Uterus (tissue), 4 donors: ENCODE data around the gene HPS4. TPM values are rescaled to one million over a fixed set of nuclear protein-coding genes. Genes with fewer than 3 reads are reported as not detected.

ENCODE experiments used
- DNase-seq, 2 donors: peaks; one replicate each; pipeline ENCODE4 v3.0.0-alpha.2; 2019 to 2020
- H3K27ac ChIP-seq, 2 donors: fragments of 200-600 bp; sonication (generic); 1 replicate in 1 of 2; 2 replicates in 1 of 2; pipeline ENCODE4 v1.5.1; 2016 to 2018
- H3K27me3 ChIP-seq, 2 donors: fragments of 200-600 bp; sonication (generic); one replicate each; pipeline ENCODE4 v1.5.1; 2018 to 2019; ENCODE audit warnings: control low read depth in 1 of 2
- H3K36me3 ChIP-seq, 2 donors: fragments of 200-600 bp; sonication (generic); one replicate each; pipeline ENCODE4 v1.5.1; 2019; ENCODE audit warnings: control low read depth in 1 of 2
- H3K4me1 ChIP-seq, 2 donors: fragments of 200-600 bp; sonication (generic); one replicate each; pipeline ENCODE4 v1.5.1; 2018 to 2019; ENCODE audit warnings: control low read depth in 1 of 2
- H3K4me3 ChIP-seq, 2 donors: fragments of 200-600 bp; sonication (generic); 1 replicate in 1 of 2; 2 replicates in 1 of 2; pipeline ENCODE4 v1.5.1; 2018 to 2019; ENCODE audit warnings: mild to moderate bottlenecking in 1 of 2
- H3K9me3 ChIP-seq, 2 donors: fragments of 200-600 bp; sonication (generic); one replicate each; pipeline ENCODE4 v1.5.1; 2019; ENCODE audit warnings: control low read depth in 1 of 2
- POLR2A ChIP-seq, 2 donors: fragments of 450-650 bp; IDR thresholded peaks; one replicate each; pipeline ENCODE4 v1.6.1; 2016; ENCODE audit warnings: antibody characterized with exemption in 2 of 2, mild to moderate bottlenecking in 1 of 2, moderate library complexity in 1 of 2
- intact Hi-C: fragments of 100-400 bp; cut with DNase I; formaldehyde crosslinking; loops from one replicate; pipeline ENCODE4 v1.15.1; 2023; ENCODE audit warnings: low total_unique reads
- total RNA-seq, 4 donors: library from RNA; depleted of rRNA in 3 of 4; stranded (reverse); fragments of >200 nt in 3 of 4; gene quantifications; one replicate each; pipeline versions ENCODE4 v1.1.0 to v1.2.4, GENCODE V29; 2014 to 2023
- TF ChIP-seq, protein P1 (sequence below), 4 experiments: fragments of 200-600 bp in 2 of 4; fragments of 450-650 bp in 2 of 4; sonication (generic) in 2 of 4; IDR thresholded peaks; one replicate each; pipeline ENCODE4 v1.5.1; 2016 to 2019; ENCODE audit warnings: antibody characterized with exemption in 4 of 4, mild to moderate bottlenecking in 2 of 4, moderate library complexity in 1 of 4
- donor health status: DM: yes; HTN: yes; CAD: no.

The HPS4 gene
- total RNA-seq, 4 donors from 2014 or later, result 23.5 to 65.6 (median 43.5) TPM

DNA sequence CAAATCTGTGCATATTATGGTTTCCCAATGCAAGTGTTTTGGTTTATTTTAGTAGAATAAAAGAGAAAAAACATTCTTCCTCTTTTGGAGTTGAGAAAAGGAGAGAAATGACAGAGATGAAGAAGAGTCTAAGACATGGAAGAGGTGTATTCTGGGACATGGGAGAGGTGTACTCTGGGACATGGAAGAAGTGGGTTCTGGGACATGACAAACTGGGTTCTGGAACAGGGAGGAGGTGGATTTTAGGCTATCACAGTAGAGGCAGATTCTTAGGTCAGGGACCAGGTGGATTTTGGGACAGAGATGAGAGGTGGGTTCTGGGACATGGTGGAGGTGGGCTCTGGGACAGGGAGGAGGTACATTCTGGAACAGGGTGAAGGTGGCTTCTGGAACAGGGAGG, 56.7 kb downstream of the HPS4 start:
- Histone ChIP-seq H3K4me1 (no peaks in the 10 kb centered on the region), H3K9me3 (no peaks in the 10 kb centered on the region), H3K36me3 (no peaks in the 10 kb centered on the region), H3K27me3 (no peaks in the 10 kb centered on the region), H3K27ac (no peak overlapping the region), H3K4me3 (no peak overlapping the region)
- intact Hi-C loops, result no loop called here
- TF ChIP-seq, protein P1, sequence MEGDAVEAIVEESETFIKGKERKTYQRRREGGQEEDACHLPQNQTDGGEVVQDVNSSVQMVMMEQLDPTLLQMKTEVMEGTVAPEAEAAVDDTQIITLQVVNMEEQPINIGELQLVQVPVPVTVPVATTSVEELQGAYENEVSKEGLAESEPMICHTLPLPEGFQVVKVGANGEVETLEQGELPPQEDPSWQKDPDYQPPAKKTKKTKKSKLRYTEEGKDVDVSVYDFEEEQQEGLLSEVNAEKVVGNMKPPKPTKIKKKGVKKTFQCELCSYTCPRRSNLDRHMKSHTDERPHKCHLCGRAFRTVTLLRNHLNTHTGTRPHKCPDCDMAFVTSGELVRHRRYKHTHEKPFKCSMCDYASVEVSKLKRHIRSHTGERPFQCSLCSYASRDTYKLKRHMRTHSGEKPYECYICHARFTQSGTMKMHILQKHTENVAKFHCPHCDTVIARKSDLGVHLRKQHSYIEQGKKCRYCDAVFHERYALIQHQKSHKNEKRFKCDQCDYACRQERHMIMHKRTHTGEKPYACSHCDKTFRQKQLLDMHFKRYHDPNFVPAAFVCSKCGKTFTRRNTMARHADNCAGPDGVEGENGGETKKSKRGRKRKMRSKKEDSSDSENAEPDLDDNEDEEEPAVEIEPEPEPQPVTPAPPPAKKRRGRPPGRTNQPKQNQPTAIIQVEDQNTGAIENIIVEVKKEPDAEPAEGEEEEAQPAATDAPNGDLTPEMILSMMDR (IDR thresholded peaks at IDR 0.05), result no peak
- no peak for TF ChIP-seq POLR2A (IDR thresholded peaks at IDR 0.05)
- no peak for DNase-seq

DNA sequence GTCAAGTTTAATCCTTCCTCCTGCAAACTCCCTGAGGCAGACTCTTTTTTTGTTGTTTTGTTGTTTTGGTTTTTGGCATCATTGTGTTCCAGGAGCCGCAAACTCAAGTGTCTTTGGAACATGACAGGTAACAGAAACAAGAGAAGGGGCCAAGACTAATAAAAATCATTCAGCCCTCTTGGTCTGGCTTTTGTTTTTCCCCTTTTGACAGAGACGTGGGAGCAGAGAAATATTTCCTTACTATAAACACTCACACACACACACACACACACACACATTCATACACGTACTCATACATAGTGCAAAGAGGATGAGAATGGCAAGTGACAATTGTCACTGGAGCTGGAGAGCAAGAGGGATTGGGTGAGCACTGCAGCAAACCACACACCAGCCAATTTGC, 65.0 kb downstream of the HPS4 start:
- no peaks in the 10 kb centered on the region for H3K9me3 ChIP-seq
- no peak overlapping the region for H3K4me3 ChIP-seq
- H3K4me1 ChIP-seq, result no peaks in the 10 kb centered on the region
- TF ChIP-seq, protein P1 (IDR thresholded peaks at IDR 0.05), result no peak
- TF ChIP-seq POLR2A (IDR thresholded peaks at IDR 0.05), result no peak
- no peak overlapping the region for H3K27ac ChIP-seq
- H3K27me3 ChIP-seq, result no peaks in the 10 kb centered on the region
- intact Hi-C loops, result no loop called here
- no peaks in the 10 kb centered on the region for H3K36me3 ChIP-seq
- no peak for DNase-seq

DNA sequence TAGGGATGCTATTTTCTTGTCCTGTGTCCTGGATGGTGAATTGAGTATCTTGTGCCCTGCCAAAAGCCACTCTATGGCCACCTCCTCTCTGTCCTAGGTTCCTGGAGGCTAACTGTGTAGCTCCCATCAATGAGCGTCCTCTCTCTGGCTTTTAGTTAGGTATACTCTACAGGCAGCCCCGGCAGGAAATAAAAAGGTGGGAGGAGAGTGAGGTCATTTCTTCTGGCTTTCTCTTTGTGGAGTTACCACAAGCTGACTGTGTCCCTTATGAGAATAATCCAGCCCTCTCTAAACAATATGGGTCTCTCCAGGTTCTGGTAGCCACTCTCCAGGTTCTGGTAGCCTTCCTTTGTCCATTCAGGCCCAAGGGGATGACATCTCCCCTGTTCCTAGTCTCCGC, 66.2 kb downstream of the HPS4 start:
- Histone ChIP-seq H3K4me3 (no peak overlapping the region), H3K27ac (no peak overlapping the region), H3K9me3 (no peaks in the 10 kb centered on the region), H3K27me3 (no peaks in the 10 kb centered on the region), H3K4me1 (no peaks in the 10 kb centered on the region), H3K36me3 (no peaks in the 10 kb centered on the region)
- no peak for DNase-seq
- intact Hi-C loops, result no loop called here
- TF ChIP-seq, protein P1 (IDR thresholded peaks at IDR 0.05), result no peak
- no peak for TF ChIP-seq POLR2A (IDR thresholded peaks at IDR 0.05)

- TF ChIP-seq, protein P1 (IDR thresholded peaks at IDR 0.05), result no peak
- no peak for TF ChIP-seq POLR2A (IDR thresholded peaks at IDR 0.05)
- Histone ChIP-seq H3K27me3 (no peaks in the 10 kb centered on the region), H3K9me3 (no peaks in the 10 kb centered on the region), H3K36me3 (no peaks in the 10 kb centered on the region), H3K4me1 (no peaks in the 10 kb centered on the region), H3K4me3 (no peak overlapping the region), H3K27ac (no peak overlapping the region)
- no peak for DNase-seq
- intact Hi-C loops, result no loop called here
These were observed 66.8 kb downstream of the HPS4 start for GRCh38 chr22:26416670-26417276.

DNA sequence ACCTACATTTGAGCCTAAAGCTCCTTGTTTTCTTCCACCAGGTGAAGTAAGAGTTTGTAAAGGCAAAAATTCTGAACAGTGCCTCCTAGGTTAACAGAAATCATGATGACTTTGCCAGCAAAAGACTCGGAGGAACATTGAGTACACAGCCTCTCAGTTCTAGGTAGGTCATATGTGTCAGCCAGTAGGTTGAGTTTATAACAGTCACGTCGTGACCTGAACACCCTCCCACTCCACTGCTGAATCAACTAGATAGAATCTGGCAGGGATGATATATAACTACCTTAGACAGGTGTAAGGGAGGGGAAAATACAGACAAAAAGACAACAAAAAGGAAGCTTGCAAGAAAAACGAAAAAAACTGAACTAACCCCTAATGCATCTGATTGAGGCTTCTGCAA, 67.3 kb downstream of the HPS4 start:
- no peak overlapping the region for H3K27ac ChIP-seq

More for the DNA sequence above, 67.3 kb downstream of the HPS4 start:
- Histone ChIP-seq H3K9me3 (no peaks in the 10 kb centered on the region), H3K4me3 (no peak overlapping the region), H3K4me1 (no peaks in the 10 kb centered on the region), H3K36me3 (no peaks in the 10 kb centered on the region), H3K27me3 (no peaks in the 10 kb centered on the region)
- intact Hi-C loops, result no loop called here
- TF ChIP-seq, protein P1 (IDR thresholded peaks at IDR 0.05), result no peak
- no peak for TF ChIP-seq POLR2A (IDR thresholded peaks at IDR 0.05)
- no peak for DNase-seq
